HG02938 (cell line): ENCODE results near the gene CDK5RAP2.

Experiments used
- ATAC-seq: cut with Tn5 transposase; IDR thresholded peaks from one replicate; pipeline ENCODE4 v1.9.1; 2021; ENCODE audit warnings: mild to moderate bottlenecking, moderate library complexity; ENCODE audit not compliant: unreplicated experiment

The CDK5RAP2 gene

DNA sequence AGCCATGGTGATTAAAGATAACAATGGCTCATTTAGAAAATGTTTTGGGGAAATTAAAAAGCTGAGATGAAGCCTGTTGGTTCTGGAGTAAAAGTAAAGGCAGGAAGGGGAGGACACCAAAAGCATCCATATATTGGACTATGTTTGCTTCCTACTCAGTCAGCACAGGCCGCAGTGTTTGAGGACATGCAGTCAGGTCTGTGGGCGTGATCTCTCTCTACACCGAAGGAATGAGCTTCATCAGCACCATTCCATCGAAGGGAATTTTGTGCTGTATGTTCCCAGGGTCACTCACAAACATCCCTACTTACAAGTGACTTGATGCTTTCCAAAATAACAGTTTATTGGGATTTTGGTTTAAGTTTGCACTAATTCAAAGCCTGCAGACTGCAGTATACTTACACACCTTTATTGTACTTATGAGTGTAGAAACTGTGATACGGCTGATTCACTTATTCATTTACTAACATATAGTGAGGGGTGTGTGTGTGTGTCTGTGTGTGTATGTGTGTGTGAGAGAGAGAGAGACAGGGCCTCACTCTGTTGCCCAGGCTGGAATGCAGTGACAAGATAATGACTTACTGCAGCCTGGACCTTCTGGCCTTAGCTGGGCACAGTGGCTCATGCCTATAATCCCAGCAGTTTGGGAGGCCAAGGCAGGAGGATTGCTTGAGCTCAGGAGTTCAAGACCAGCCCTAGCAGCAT, 13.4 kb upstream of the CDK5RAP2 start:
- ATAC-seq, result no peak

DNA sequence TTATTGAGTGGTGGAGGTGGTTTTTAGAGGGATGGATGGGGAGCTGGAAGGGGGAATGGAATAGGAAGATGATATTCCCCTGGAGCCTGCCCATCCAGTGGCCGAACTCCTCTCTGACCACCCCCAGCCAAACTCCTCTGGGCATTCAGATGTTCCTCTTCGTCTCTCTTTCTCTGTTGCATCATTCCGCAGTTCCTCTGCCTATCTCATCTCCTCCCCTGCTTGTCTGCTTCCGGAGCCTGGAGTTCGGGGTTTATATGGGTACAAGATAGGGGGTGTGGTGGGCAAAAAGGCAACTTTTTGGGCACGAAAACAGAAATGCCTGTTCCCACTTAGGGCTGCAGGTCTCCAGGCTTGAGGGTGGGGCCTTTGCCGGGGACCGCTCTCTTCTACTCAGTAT, 12.2 kb upstream of the CDK5RAP2 start:
- ATAC-seq, result no peak

- no peak for ATAC-seq
Observed at GRCh38 chr9:120587328-120587727, 7.4 kb upstream of the CDK5RAP2 start.

- peak; percentile 51 for ATAC-seq
Observed at GRCh38 chr9:120583958-120584369, 4.0 kb upstream of the CDK5RAP2 start.

- peak; percentile 32 for ATAC-seq
Observed at GRCh38 chr9:120579139-120580050, 572 bp downstream of the CDK5RAP2 start.

GRCh38 chr9:120574473-120574872, 5.5 kb downstream of the CDK5RAP2 start:
- no peak for ATAC-seq

GRCh38 chr9:120572472-120572871, 7.5 kb downstream of the CDK5RAP2 start:
- ATAC-seq, result no peak

- no peak for ATAC-seq
Observed at GRCh38 chr9:120571443-120572257, 8.3 kb downstream of the CDK5RAP2 start.

DNA sequence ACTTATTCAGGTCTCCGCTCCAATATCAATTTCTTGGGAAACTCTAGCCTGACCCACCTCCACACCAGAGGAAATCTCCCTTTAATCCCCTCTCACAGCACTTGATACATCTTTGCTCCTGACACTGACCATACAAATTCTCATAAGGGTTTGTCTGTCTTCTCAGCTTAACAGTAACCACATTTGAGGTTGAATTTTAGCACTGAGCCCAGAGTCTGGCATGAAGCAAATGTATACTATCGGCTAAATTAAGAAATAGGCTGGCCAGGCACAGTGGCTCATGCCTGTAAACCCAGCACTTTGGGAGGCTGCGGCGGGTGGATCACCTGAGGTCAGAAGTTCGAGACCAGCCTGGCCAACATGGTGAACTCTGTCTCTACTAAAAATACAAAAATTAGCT, 9.7 kb downstream of the CDK5RAP2 start:
- ATAC-seq, result no peak

- no peak for ATAC-seq
Observed at GRCh38 chr9:120569556-120569955, 10.4 kb downstream of the CDK5RAP2 start.

DNA sequence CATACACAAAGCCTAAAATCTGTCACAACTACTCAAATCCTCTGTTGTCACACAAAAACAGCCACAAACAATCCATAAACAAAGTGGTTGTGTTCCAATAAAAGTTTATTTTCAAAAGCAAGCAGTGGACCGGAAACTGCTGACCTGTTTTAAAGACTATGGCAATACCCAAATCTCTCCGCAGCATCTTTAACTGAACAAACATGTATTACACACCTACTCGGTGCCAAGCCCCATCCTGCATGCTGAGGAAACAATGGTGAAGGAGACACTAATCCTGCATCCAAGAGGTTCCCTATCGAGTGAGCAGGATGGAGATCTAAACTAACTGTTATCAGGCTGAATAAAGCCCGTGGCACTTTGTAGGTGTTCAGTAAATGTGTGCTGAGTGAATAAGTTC, 11.2 kb downstream of the CDK5RAP2 start:
- ATAC-seq, result no peak

DNA sequence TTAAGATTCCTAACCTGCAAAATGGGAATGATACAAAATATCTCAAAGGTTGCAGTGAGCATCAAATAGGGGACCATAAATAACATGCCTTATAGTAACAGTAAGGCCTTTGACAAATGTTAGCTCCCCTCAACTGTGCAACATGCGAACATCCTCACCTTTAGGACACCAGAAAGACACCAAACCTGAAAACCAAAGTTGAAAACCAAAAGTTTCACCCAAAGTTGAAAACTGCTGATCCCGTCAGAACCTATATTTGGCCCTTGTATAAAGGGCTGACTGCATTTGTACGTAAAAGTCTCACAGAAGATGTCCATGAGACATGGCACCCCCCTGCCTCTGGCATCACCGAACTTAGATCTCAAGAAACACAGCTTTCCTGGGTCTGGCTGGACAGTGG, 12.1 kb downstream of the CDK5RAP2 start:
- ATAC-seq, result no peak

- ATAC-seq, result no peak
Observed at GRCh38 chr9:120567081-120567480, 12.9 kb downstream of the CDK5RAP2 start.

GRCh38 chr9:120564589-120564988, 15.4 kb downstream of the CDK5RAP2 start:
- ATAC-seq, result no peak

GRCh38 chr9:120562861-120563443, 17.0 kb downstream of the CDK5RAP2 start:
- no peak for ATAC-seq

DNA sequence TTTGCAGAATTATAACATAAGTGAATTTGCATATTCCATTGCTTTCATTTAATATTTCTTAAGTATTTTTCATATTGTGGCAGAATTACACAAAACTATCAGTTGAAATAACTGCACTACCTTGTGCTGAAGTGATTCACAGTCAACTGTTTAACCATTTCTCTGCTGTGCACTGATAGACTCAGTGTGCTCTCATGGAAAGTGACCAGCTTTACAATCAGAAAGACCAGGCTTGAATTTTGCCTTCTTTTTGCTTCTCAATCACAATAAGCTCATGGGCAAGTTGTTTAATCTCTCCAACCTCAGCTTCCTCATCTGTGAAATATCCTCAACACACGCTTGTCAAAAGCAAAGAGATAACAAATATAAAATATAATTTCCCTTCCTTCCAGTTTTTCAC, 18.3 kb downstream of the CDK5RAP2 start:
- ATAC-seq, result no peak

DNA sequence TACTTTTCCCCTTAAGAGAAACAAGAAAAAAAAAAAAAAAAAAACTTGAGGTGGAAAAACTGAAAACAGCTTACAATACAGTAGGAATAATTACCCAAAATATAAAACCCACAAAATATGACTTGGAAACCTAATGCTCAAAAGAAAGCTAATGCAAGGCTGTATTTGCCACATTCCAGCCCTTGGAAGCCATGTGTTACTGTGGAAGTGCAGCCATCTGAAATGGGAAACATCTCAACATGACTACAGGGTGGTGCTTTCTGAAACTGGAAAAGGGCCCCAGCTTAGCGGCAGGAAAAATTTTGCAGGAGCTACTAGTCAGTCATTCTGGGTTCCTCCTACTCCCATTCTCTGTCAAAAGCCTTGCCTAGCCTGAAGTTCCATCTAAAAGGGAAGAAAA, 20.4 kb downstream of the CDK5RAP2 start:
- no peak for ATAC-seq

DNA sequence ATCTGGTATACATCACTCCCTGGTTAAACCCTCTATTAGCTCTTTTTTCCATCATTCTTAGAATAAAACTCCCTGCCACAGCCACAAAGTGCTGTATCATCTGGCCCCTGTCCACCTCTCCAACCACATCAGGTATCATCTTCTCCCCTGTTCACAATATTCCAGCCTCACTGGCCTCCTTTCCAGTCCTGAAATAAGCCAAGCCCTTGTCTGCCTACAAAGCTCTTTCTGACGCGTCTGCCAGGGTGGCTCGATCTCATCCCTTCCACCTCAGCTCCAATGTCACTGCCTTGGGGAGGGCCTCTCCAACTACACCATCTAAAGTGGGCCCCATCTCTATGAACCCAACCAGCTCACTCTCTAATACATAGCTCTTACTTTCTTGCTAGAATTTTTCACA, 21.5 kb downstream of the CDK5RAP2 start:
- ATAC-seq, result no peak

GRCh38 chr9:120557205-120557604, 22.8 kb downstream of the CDK5RAP2 start:
- ATAC-seq, result no peak

GRCh38 chr9:120556775-120557174, 23.2 kb downstream of the CDK5RAP2 start:
- no peak for ATAC-seq

- ATAC-seq, result no peak
Observed at GRCh38 chr9:120555839-120556238, 24.1 kb downstream of the CDK5RAP2 start.
